Loucy (cell line): Measurements from ENCODE around the gene LRRIQ1.

Experiments used
- EZH2phosphoT487 ChIP-seq: fragments of 200-600 bp; IDR thresholded peaks from 2 replicates; pipeline ENCODE4 v1.6.1; 2018; ENCODE audit warnings: antibody characterized with exemption, mild to moderate bottlenecking, moderate library complexity, borderline replicate concordance
- TF ChIP-seq, protein P1 (sequence below): fragments of 200-600 bp; sonication (generic); conservative IDR thresholded peaks from 2 replicates; pipeline ENCODE4 v1.5.1; 2014; ENCODE audit warnings: mild to moderate bottlenecking, antibody characterized with exemption, low read length

DNA sequence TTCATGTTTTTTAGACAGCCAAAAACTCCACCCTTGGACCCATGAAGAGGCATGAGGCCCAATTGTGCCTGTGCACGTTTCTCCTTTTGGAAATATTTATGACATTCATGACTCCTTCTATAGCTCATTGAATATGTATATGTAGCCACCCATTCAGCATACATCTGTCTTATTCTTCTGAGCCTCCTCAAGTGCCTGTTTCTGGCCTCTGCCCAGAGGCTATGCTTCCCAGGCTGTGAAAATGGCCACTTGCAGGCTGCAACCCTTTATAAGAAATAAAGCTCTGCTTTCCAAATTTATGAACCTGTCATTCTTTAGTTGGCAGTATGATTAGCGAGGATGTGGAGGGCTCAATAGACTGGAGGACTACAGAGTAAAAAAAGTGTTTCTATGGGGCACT, 35.4 kb upstream of the LRRIQ1 start:
- TF ChIP-seq, protein P1, sequence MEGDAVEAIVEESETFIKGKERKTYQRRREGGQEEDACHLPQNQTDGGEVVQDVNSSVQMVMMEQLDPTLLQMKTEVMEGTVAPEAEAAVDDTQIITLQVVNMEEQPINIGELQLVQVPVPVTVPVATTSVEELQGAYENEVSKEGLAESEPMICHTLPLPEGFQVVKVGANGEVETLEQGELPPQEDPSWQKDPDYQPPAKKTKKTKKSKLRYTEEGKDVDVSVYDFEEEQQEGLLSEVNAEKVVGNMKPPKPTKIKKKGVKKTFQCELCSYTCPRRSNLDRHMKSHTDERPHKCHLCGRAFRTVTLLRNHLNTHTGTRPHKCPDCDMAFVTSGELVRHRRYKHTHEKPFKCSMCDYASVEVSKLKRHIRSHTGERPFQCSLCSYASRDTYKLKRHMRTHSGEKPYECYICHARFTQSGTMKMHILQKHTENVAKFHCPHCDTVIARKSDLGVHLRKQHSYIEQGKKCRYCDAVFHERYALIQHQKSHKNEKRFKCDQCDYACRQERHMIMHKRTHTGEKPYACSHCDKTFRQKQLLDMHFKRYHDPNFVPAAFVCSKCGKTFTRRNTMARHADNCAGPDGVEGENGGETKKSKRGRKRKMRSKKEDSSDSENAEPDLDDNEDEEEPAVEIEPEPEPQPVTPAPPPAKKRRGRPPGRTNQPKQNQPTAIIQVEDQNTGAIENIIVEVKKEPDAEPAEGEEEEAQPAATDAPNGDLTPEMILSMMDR = no peak
- TF ChIP-seq EZH2phosphoT487 = no peak
